HCT116 (cell line): Measurements from ENCODE around the gene SYNPR.

Source experiments
- ATF3 ChIP-seq: IDR thresholded peaks from 2 replicates; pipeline ENCODE4 v1.6.1; 2012
- CEBPB ChIP-seq: IDR thresholded peaks from 2 replicates; pipeline ENCODE4 v1.6.1; 2012; ENCODE audit warnings: low read depth
- CTCF ChIP-seq, 3 experiments: fragments of 200-600 bp in 1 of 3; sonication (generic) in 1 of 3; IDR thresholded peaks in 2 of 3; conservative IDR thresholded peaks in 1 of 3; 2 replicates each; pipeline ENCODE4 v1.5.1; 2012 to 2017; ENCODE audit warnings: low read depth in 2 of 3, low read length in 2 of 3, antibody characterized with exemption in 1 of 3, borderline replicate concordance in 1 of 3, control low read depth in 1 of 3, mild to moderate bottlenecking in 1 of 3, mixed read lengths in 1 of 3, mixed run types in 1 of 3, moderate library complexity in 1 of 3; ENCODE audit not compliant: insufficient read depth in 1 of 3
- EGR1 ChIP-seq: IDR thresholded peaks from 2 replicates; pipeline ENCODE4 v1.6.1; 2012; ENCODE audit warnings: low read depth
- EZH2 ChIP-seq: fragments of 200-600 bp; sonication (generic); IDR thresholded peaks from 2 replicates; pipeline ENCODE4 v1.6.1; 2017; ENCODE audit warnings: antibody characterized with exemption, mixed run types
- FOSL1 ChIP-seq: IDR thresholded peaks from 2 replicates; pipeline ENCODE4 v1.6.1; 2012; ENCODE audit warnings: low read depth
- POLR2A ChIP-seq: IDR thresholded peaks from 2 replicates; pipeline ENCODE4 v1.7.0; 2011; ENCODE audit warnings: borderline replicate concordance; ENCODE audit not compliant: insufficient read depth, insufficient read length; ENCODE audit errors: extremely low read depth
- POLR2AphosphoS5 ChIP-seq: IDR thresholded peaks from 2 replicates; pipeline ENCODE4 v1.6.1; 2011; ENCODE audit warnings: mild to moderate bottlenecking, low read depth, low read length, moderate library complexity
- REST ChIP-seq: IDR thresholded peaks from 2 replicates; pipeline ENCODE4 v1.6.1; 2012; ENCODE audit warnings: low read depth
- TCF7L2 ChIP-seq: IDR thresholded peaks from 2 replicates; pipeline ENCODE4 v1.7.0; 2011; ENCODE audit warnings: borderline replicate concordance, inconsistent platforms; ENCODE audit not compliant: insufficient read depth, insufficient read length; ENCODE audit errors: extremely low read depth
- YY1 ChIP-seq: IDR thresholded peaks from 2 replicates; pipeline ENCODE4 v1.6.1; 2011; ENCODE audit warnings: low read length, low read depth, moderate library complexity, mild to moderate bottlenecking; ENCODE audit not compliant: insufficient replicate concordance; ENCODE audit errors: extremely low read depth
- ZBTB33 ChIP-seq: IDR thresholded peaks from 2 replicates; pipeline ENCODE4 v1.6.1; 2011; ENCODE audit warnings: mild to moderate bottlenecking, low read length, moderate library complexity; ENCODE audit not compliant: insufficient replicate concordance; ENCODE audit errors: extremely low read depth
- ZFX ChIP-seq: fragments of 450-650 bp; IDR thresholded peaks from 2 replicates; pipeline ENCODE4 v1.6.1; 2017
- ZNF274 ChIP-seq: fragments of 200-500 bp; sonication (Bioruptor generic); IDR thresholded peaks from 2 replicates; pipeline ENCODE4 v1.6.1; 2014; ENCODE audit warnings: mild to moderate bottlenecking, low read depth, low read length, inconsistent platforms

- TF ChIP-seq POLR2AphosphoS5 (no peak), EZH2 (no peak), CTCF (IDR thresholded peaks at IDR 0.05 in 2 of 3, conservative IDR thresholded peaks at IDR 0.05 in 1 of 3; ENCODE audit: borderline replicate concordance in 1 of 3, insufficient read depth in 1 of 3, low read depth in 2 of 3, low read length in 2 of 3) (peak; percentile 36 to 82 (median 77); a peak in 5 of 6 replicates), POLR2A (no peak), ZFX (no peak), ZNF274 (no peak), EGR1 (no peak), ATF3 (no peak), YY1 (no peak), REST (no peak), CEBPB (no peak), ZBTB33 (no peak), FOSL1 (no peak), TCF7L2 (no peak)
Observed at GRCh38 chr3:63349583-63350573, 71.8 kb downstream of the SYNPR start.
